HG03039 (cell line): Measurements from ENCODE around the gene AGAP6.
"Not testable (repeated sequence)": the region's sequence is repeated elsewhere in the genome, so short reads cannot be mapped to it uniquely, and the experiment has no call there.

ENCODE experiments used
- ATAC-seq: cut with Tn5 transposase; IDR thresholded peaks from one replicate; pipeline ENCODE4 v1.9.1; 2021; ENCODE audit warnings: mild to moderate bottlenecking, moderate library complexity; ENCODE audit not compliant: unreplicated experiment

AGAP6 gene

GRCh38 chr10:49988376-49988775 lies at the start of gene AGAP6:
Gene AGAP6, plus strand, starts transcription at chr10:49988406. Its CDS starts 310 bp downstream, at chr10:49988716.
- not testable (repeated sequence) for ATAC-seq

GRCh38 chr10:49941447-49942338 lies 46.5 kb upstream of the AGAP6 start, which contains the start of the genes PARG and TIMM23B:
Gene PARG, minus strand, starts transcription at chr10:49942027. Its CDS starts 302 bp downstream, at chr10:49941725.
Gene TIMM23B, plus strand, starts transcription at chr10:49942053. Its CDS starts 142 bp downstream, at chr10:49942195.
- peak; percentile 66 for ATAC-seq

- ATAC-seq = not testable (repeated sequence)
These were observed 45.9 kb upstream of the AGAP6 start for GRCh38 chr10:49942339-49942705.

- ATAC-seq = not testable (repeated sequence)
These were observed 44.6 kb upstream of the AGAP6 start for GRCh38 chr10:49943607-49944006.

- peak; percentile 71 for ATAC-seq
These were observed 40.1 kb upstream of the AGAP6 start for GRCh38 chr10:49948142-49948541.

- ATAC-seq = not testable (repeated sequence)
These were observed 39.5 kb upstream of the AGAP6 start for GRCh38 chr10:49948737-49949136.

- not testable (repeated sequence) for ATAC-seq
These were observed 36.2 kb upstream of the AGAP6 start for GRCh38 chr10:49952006-49952405.

GRCh38 chr10:49953122-49953521 lies 35.1 kb upstream of the AGAP6 start:
- ATAC-seq = not testable (repeated sequence)

GRCh38 chr10:49970331-49970857 lies 17.8 kb upstream of the AGAP6 start:
- ATAC-seq = not testable (repeated sequence)

- ATAC-seq = not testable (repeated sequence)
These were observed 16.7 kb upstream of the AGAP6 start for GRCh38 chr10:49971466-49971865.

GRCh38 chr10:49972094-49972493 lies 16.1 kb upstream of the AGAP6 start:
- ATAC-seq = not testable (repeated sequence)

- not testable (repeated sequence) for ATAC-seq
These were observed 10.4 kb upstream of the AGAP6 start for GRCh38 chr10:49977756-49978155.

- not testable (repeated sequence) for ATAC-seq
These were observed 999 bp upstream of the AGAP6 start for GRCh38 chr10:49987207-49987606.

GRCh38 chr10:49995321-49995720 lies 7.1 kb downstream of the AGAP6 start:
- not testable (repeated sequence) for ATAC-seq

GRCh38 chr10:50014024-50014423 lies 25.8 kb downstream of the AGAP6 start:
- ATAC-seq = not testable (repeated sequence)

GRCh38 chr10:50015596-50016220 lies 27.5 kb downstream of the AGAP6 start:
- not testable (repeated sequence) for ATAC-seq

- not testable (repeated sequence) for ATAC-seq
These were observed 28.7 kb downstream of the AGAP6 start for GRCh38 chr10:50016926-50017325.

- not testable (repeated sequence) for ATAC-seq
These were observed 29.4 kb downstream of the AGAP6 start for GRCh38 chr10:50017646-50018045.

- not testable (repeated sequence) for ATAC-seq
These were observed 31.1 kb downstream of the AGAP6 start for GRCh38 chr10:50019279-50019678.

- ATAC-seq = not testable (repeated sequence)
These were observed 32.3 kb downstream of the AGAP6 start for GRCh38 chr10:50020451-50021024.

- no peak for ATAC-seq
These were observed 33.4 kb downstream of the AGAP6 start for GRCh38 chr10:50021646-50022045.
